Breast epithelium (tissue), 4 donors: ENCODE measurements around the gene LRRC61. TPM values are rescaled to one million over a fixed set of nuclear protein-coding genes. Genes with fewer than 3 reads are reported as not detected.

Experiments used
- DNase-seq, 2 donors: peaks; one replicate each; pipeline ENCODE4 v3.0.0-alpha.2; 2019; ENCODE audit warnings: low spot score in 2 of 2
- H3K27ac ChIP-seq, 2 donors: fragments of 200-600 bp; sonication (generic) in 1 of 2; one replicate each; pipeline ENCODE4 v1.5.1; 2016 to 2019; ENCODE audit warnings: mild to moderate bottlenecking in 1 of 2
- H3K27me3 ChIP-seq, 2 donors: fragments of 200-600 bp; sonication (generic) in 1 of 2; one replicate each; pipeline versions ENCODE4 v1.5.1 to v1.6.0; 2017 to 2019; ENCODE audit warnings: control low read depth in 1 of 2, mild to moderate bottlenecking in 1 of 2
- H3K36me3 ChIP-seq: fragments of 200-600 bp; one replicate; pipeline ENCODE4 v1.5.1; 2019
- H3K4me1 ChIP-seq, 2 donors: fragments of 200-600 bp; sonication (generic); one replicate each; pipeline ENCODE4 v1.5.1; 2016 to 2019; ENCODE audit warnings: control low read depth in 1 of 2
- H3K4me3 ChIP-seq, 3 donors: fragments of 200-600 bp; sonication (generic); 1 replicate in 2 of 3; 2 replicates in 1 of 3; pipeline ENCODE4 v1.5.1; 2016 to 2019; ENCODE audit warnings: mild to moderate bottlenecking in 3 of 3, moderate library complexity in 2 of 3
- H3K9me3 ChIP-seq, 2 donors: fragments of 200-600 bp; sonication (generic) in 1 of 2; one replicate each; pipeline ENCODE4 v1.5.1; 2016 to 2019; ENCODE audit warnings: control low read depth in 1 of 2
- CTCF ChIP-seq, 3 donors: fragments of 450-650 bp; IDR thresholded peaks; one replicate each; pipeline ENCODE4 v1.5.1; 2016 to 2017; ENCODE audit warnings: antibody characterized with exemption in 3 of 3, mild to moderate bottlenecking in 3 of 3, moderate library complexity in 3 of 3
- POLR2A ChIP-seq: fragments of 450-650 bp; IDR thresholded peaks from one replicate; pipeline ENCODE4 v1.6.1; 2016; ENCODE audit warnings: antibody characterized with exemption, mild to moderate bottlenecking, moderate library complexity
- POLR2AphosphoS5 ChIP-seq, 3 donors: sonication (generic); formaldehyde crosslinking; IDR thresholded peaks; one replicate each; pipeline ENCODE4 v1.6.1; 2017; ENCODE audit warnings: antibody characterized with exemption in 3 of 3
- intact Hi-C: fragments of 100-400 bp; cut with DNase I; formaldehyde crosslinking; loops from one replicate; pipeline ENCODE4 v1.15.1; 2023; ENCODE audit warnings: low total_unique reads
- total RNA-seq, 3 donors: library from RNA; depleted of rRNA; stranded (reverse); fragments of >200 nt; gene quantifications; one replicate each; pipeline ENCODE4 v1.1.0, GENCODE V29; 2016

Gene LRRC61
- total RNA-seq, 3 donors from 2014 or later, result 8.0 to 23.4 (median 15.4) TPM

GRCh38 chr7:150325110-150325611, 2.0 kb downstream of the LRRC61 start:
- H3K9me3 ChIP-seq, result no peaks in the 10 kb centered on the region
- TF ChIP-seq POLR2AphosphoS5 (IDR thresholded peaks at IDR 0.05), result peak in 1 of 3 donors; percentile 21
- TF ChIP-seq CTCF (IDR thresholded peaks at IDR 0.05), result no peak
- TF ChIP-seq POLR2A, result no peak
- intact Hi-C loops, result no loop called here
- no peaks in the 10 kb centered on the region for H3K27me3 ChIP-seq
- no peak for DNase-seq
- H3K36me3 ChIP-seq, result no peaks in the 10 kb centered on the region
- H3K27ac ChIP-seq, result peak overlapping the region; percentile 91 to 92
- peak overlapping the region in 1 of 3 donors; percentile 84 for H3K4me3 ChIP-seq
- peaks cover 0 to 8% of the 10 kb centered on the region in 2 donors for H3K4me1 ChIP-seq

GRCh38 chr7:150325901-150326300, 2.7 kb downstream of the LRRC61 start:
- DNase-seq, result no peak
- intact Hi-C loops, result no loop called here

GRCh38 chr7:150326657-150327268, 3.6 kb downstream of the LRRC61 start:
- H3K4me3 ChIP-seq, result no peak overlapping the region
- intact Hi-C loops, result no loop called here
- no peak for DNase-seq
- no peaks in the 10 kb centered on the region for H3K27me3 ChIP-seq
- H3K27ac ChIP-seq, result no peak overlapping the region
- no peaks in the 10 kb centered on the region for H3K36me3 ChIP-seq
- TF ChIP-seq CTCF (IDR thresholded peaks at IDR 0.05) (no peak), POLR2A (no peak), POLR2AphosphoS5 (IDR thresholded peaks at IDR 0.05) (no peak)
- no peaks in the 10 kb centered on the region for H3K9me3 ChIP-seq
- H3K4me1 ChIP-seq, result peaks cover 0 to 8% of the 10 kb centered on the region in 2 donors

More at GRCh38 chr7:150325901-150326300, 2.7 kb downstream of the LRRC61 start:
- Histone ChIP-seq H3K27ac (peak overlapping the region in 1 of 2 donors; percentile 35), H3K27me3 (no peaks in the 10 kb centered on the region), H3K9me3 (no peaks in the 10 kb centered on the region), H3K36me3 (no peaks in the 10 kb centered on the region), H3K4me3 (no peak overlapping the region), H3K4me1 (peaks cover 0 to 8% of the 10 kb centered on the region in 2 donors)
- TF ChIP-seq POLR2A (no peak), POLR2AphosphoS5 (IDR thresholded peaks at IDR 0.05) (no peak), CTCF (IDR thresholded peaks at IDR 0.05) (no peak)

GRCh38 chr7:150327308-150327707, 4.2 kb downstream of the LRRC61 start:
- H3K27me3 ChIP-seq, result no peaks in the 10 kb centered on the region
- H3K9me3 ChIP-seq, result no peaks in the 10 kb centered on the region
- peaks cover 0 to 8% of the 10 kb centered on the region in 2 donors for H3K4me1 ChIP-seq
- no peak for DNase-seq
- no peaks in the 10 kb centered on the region for H3K36me3 ChIP-seq
- no peak overlapping the region for H3K4me3 ChIP-seq
- H3K27ac ChIP-seq, result no peak overlapping the region
- intact Hi-C loops, result no loop called here
- TF ChIP-seq POLR2AphosphoS5 (IDR thresholded peaks at IDR 0.05) (no peak), POLR2A (no peak), CTCF (IDR thresholded peaks at IDR 0.05) (no peak)

- peaks cover 0 to 3% of the 10 kb centered on the region in 2 donors for H3K4me1 ChIP-seq
Measured at GRCh38 chr7:150329331-150330120, 6.4 kb downstream of the LRRC61 start.

More at GRCh38 chr7:150329331-150330120, 6.4 kb downstream of the LRRC61 start:
- TF ChIP-seq POLR2A (no peak), CTCF (IDR thresholded peaks at IDR 0.05) (no peak), POLR2AphosphoS5 (IDR thresholded peaks at IDR 0.05) (no peak)
- no peak overlapping the region for H3K27ac ChIP-seq
- no peaks in the 10 kb centered on the region for H3K36me3 ChIP-seq
- no peaks in the 10 kb centered on the region for H3K27me3 ChIP-seq
- intact Hi-C loops, result no loop called here
- no peak overlapping the region for H3K4me3 ChIP-seq
- H3K9me3 ChIP-seq, result no peaks in the 10 kb centered on the region
- no peak for DNase-seq
